ENCODE measurements around the gene COL3A1. TPM values are rescaled to one million over a fixed set of nuclear protein-coding genes. Genes with fewer than 3 reads are reported as not detected.

COL3A1 gene
- total and polyA plus RNA-seq, 2 of the 8 experiments (the other 6 are each of a cell fraction or from before 2014, with no cell fraction given) = 0.07 to 0.11 TPM

GRCh38 chr2:188965563-188965962 lies 8.6 kb upstream of the COL3A1 start:
- H3K4me1 ChIP-seq (replicated peaks in 1 of 4; ENCODE audit: control insufficient read depth in 3 of 4, insufficient read depth in 4 of 4, low read length in 3 of 4) = no peaks in the 10 kb centered on the region
- POLR2A ChIA-PET (ENCODE audit: partially characterized antibody) = no interaction called here
- 100% methylated on average over 2 of the region's 2 CpGs; no CpG with 5 or more reads in 1 of the 2 experiments for WGBS, 2 experiments (ENCODE audit: extremely low coverage in 1 of 2, insufficient coverage in 1 of 2, insufficient read length in 1 of 2, insufficient replicate concordance in 2 of 2, low coverage in 1 of 2, low lambda C conversion rate in 2 of 2, missing lambda C conversion rate in 1 of 2)

More at GRCh38 chr2:188965563-188965962, 8.6 kb upstream of the COL3A1 start:
- Histone ChIP-seq H3K9ac (replicated peaks in 1 of 4; ENCODE audit: extremely low read depth in 1 of 4, low read depth in 3 of 4, low read length in 3 of 4) (no peak overlapping the region), H2BK5ac (ENCODE audit: low read depth, low read length) (no peak overlapping the region), H3K27me3 (replicated peaks in 1 of 4; ENCODE audit: control insufficient read depth in 3 of 4, extremely low read depth in 1 of 4, insufficient read depth in 3 of 4, low read length in 3 of 4) (no peaks in the 10 kb centered on the region), H2BK120ac (replicated peaks; ENCODE audit: low read depth, low read length) (no peak overlapping the region), H3K36me3 (ENCODE audit: control insufficient read depth in 2 of 4, insufficient read depth in 4 of 4, low read length in 3 of 4) (no peaks in the 10 kb centered on the region), H3K56ac (replicated peaks; ENCODE audit: insufficient read length, low read depth, low read length) (no peak overlapping the region), H4K20me1 (replicated peaks in 1 of 2; ENCODE audit: control insufficient read depth in 1 of 2, insufficient read depth in 2 of 2, low read length in 2 of 2) (no peaks in the 10 kb centered on the region), H3K79me1 (ENCODE audit: low read depth, low read length) (no peaks in the 10 kb centered on the region), H2AFZ (ENCODE audit: low read length) (no peak overlapping the region), H4K5ac (ENCODE audit: insufficient read length, low read depth, low read length) (no peak overlapping the region), H3K4me2 (ENCODE audit: insufficient read depth in 1 of 2, low read depth in 2 of 2, low read length in 2 of 2) (no peak overlapping the region), H3K23ac (ENCODE audit: insufficient read length) (no peak overlapping the region), H2BK20ac (ENCODE audit: low read length) (no peak overlapping the region), H2BK15ac (ENCODE audit: low read length) (no peak overlapping the region), H3K23me2 (ENCODE audit: low read depth, low read length) (no peaks in the 10 kb centered on the region), H2AK5ac (ENCODE audit: low read depth, low read length) (no peak overlapping the region), H4K91ac (replicated peaks; ENCODE audit: insufficient read length, low read length) (no peak overlapping the region), H3K18ac (ENCODE audit: extremely low read depth, low read length) (no peak overlapping the region), H3K14ac (ENCODE audit: insufficient read length) (no peak overlapping the region), H3K27ac (ENCODE audit: low read depth, low read length) (no peak overlapping the region), H4K8ac (ENCODE audit: extremely low read depth, insufficient read depth, low read length) (no peak overlapping the region), H3K4me3 (ENCODE audit: extremely low read depth in 1 of 4, insufficient read depth in 2 of 4, low read depth in 3 of 4, low read length in 4 of 4) (no peak overlapping the region), H3K9me3 (ENCODE audit: insufficient read depth in 2 of 2, low read depth in 1 of 2, low read length in 1 of 2) (no peaks in the 10 kb centered on the region), H3K4ac (replicated peaks; ENCODE audit: insufficient read length, low read depth, low read length) (no peak overlapping the region), H2BK12ac (ENCODE audit: low read depth, low read length) (no peak overlapping the region), H3K79me2 (ENCODE audit: control insufficient read depth in 1 of 2, insufficient read depth in 2 of 2, low read length in 2 of 2) (no peaks in the 10 kb centered on the region)
- no peak for TF ChIP-seq SP4 (IDR thresholded peaks at IDR 0.05; ENCODE audit: low read length)
- CTCF ChIA-PET (ENCODE audit: partially characterized antibody) = interaction anchor here (0.7 to 1.9 kb wide), 2 partner anchors 19 to 150 kb away, joined by 4 to 6 read pairs; no protein-coding TSS in a partner anchor
- FAIRE-seq = no peak
- no peak for DNase-seq (ENCODE audit: low read depth in 1 of 2, low spot score in 2 of 2)

Data from H1 (cell line).